HG03066 (cell line): ENCODE data around the gene ANKRD49.

ENCODE experiments used
- ATAC-seq: cut with Tn5 transposase; IDR thresholded peaks from one replicate; pipeline ENCODE4 v1.9.1; 2021; ENCODE audit warnings: low read depth; ENCODE audit not compliant: unreplicated experiment

The ANKRD49 gene

DNA sequence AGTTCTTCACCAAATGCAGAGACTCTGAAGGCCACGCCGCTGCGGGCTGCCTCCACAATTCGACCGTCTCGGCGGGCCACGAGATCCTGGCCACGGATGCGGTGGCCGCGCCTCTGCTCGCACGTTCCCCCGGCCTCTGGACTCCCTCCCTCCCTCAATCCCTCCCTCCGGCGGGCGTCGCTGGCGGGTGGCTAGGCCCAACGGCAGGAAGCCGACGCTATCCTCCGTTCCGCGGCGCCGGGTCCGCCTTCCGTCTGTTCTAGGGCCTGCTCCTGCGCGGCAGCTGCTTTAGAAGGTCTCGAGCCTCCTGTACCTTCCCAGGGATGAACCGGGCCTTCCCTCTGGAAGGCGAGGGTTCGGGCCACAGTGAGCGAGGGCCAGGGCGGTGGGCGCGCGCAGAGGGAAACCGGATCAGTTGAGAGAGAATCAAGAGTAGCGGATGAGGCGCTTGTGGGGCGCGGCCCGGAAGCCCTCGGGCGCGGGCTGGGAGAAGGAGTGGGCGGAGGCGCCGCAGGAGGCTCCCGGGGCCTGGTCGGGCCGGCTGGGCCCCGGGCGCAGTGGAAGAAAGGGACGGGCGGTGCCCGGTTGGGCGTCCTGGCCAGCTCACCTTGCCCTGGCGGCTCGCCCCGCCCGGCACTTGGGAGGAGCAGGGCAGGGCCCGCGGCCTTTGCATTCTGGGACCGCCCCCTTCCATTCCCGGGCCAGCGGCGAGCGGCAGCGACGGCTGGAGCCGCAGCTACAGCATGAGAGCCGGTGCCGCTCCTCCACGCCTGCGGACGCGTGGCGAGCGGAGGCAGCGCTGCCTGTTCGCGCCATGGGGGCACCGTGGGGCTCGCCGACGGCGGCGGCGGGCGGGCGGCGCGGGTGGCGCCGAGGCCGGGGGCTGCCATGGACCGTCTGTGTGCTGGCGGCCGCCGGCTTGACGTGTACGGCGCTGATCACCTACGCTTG lies 50.2 kb downstream of the ANKRD49 start, which contains the start of gene FUT4:
Gene FUT4, plus strand, starts transcription at position 227 of the 951 bp plus-strand sequence. Its CDS starts 213 bp downstream, at position 440.
- peak; percentile 77 for ATAC-seq

- ATAC-seq: no peak
Measured at GRCh38 chr11:94544646-94545263, 51.0 kb downstream of the ANKRD49 start.

GRCh38 chr11:94545264-94546161 lies 51.7 kb downstream of the ANKRD49 start:
- ATAC-seq: no peak

- no peak for ATAC-seq
Measured at GRCh38 chr11:94546162-94546470, 52.3 kb downstream of the ANKRD49 start.

- no peak for ATAC-seq
Measured at GRCh38 chr11:94546886-94547285, 53.1 kb downstream of the ANKRD49 start.

GRCh38 chr11:94549146-94549545 lies 55.4 kb downstream of the ANKRD49 start:
- ATAC-seq: no peak
